SK-N-SH (cell line): ENCODE results near the gene FAM78A. TPM values are rescaled to one million over a fixed set of nuclear protein-coding genes. Genes with fewer than 3 reads are reported as not detected.
A peak's percentile ranks its signal among the peaks of the same experiment; 100 is the strongest.

Experiments used
- CTCF ChIA-PET: fragments of 300-600, 350-600 bp; formaldehyde crosslinking; extraction: SDS; loops from one replicate; lab custom pipeline; 2021; lab: Yijun Ruan, JAX
- POLR2A ChIA-PET: fragments of 350-600 bp; sonication (Branson Sonifier 250); formaldehyde crosslinking; extraction: SDS; loops from one replicate; lab custom pipeline; 2020; ENCODE audit warnings: antibody characterized with exemption, inconsistent platforms; lab: Yijun Ruan, JAX
- DNase-seq: peaks from one replicate; pipeline ENCODE4 v3.0.0; 2012
- H2AFZ ChIP-seq: fragments of 200-600 bp; sonication (generic); 2 replicates; pipeline ENCODE4 v1.8.1; 2016; ENCODE audit warnings: antibody characterized with exemption, mild to moderate bottlenecking, low read depth
- H3F3A ChIP-seq: fragments of 200-600 bp; sonication (generic); replicated peaks from 2 replicates; pipeline ENCODE3; 2016; ENCODE audit warnings: antibody characterized with exemption, mild to moderate bottlenecking; ENCODE audit not compliant: insufficient read depth
- H3K27ac ChIP-seq, 2 experiments: fragments of 200-500 bp in 1 of 2; fragments of 200-600 bp in 1 of 2; sonication (Bioruptor generic) in 1 of 2; sonication (generic), shearing (Covaris generic) in 1 of 2; 2 replicates each; pipeline versions ENCODE4 v1.5.1 to v1.6.1; 2014 to 2016; ENCODE audit warnings: low read depth in 2 of 2, inconsistent platforms in 1 of 2, low read length in 1 of 2, mild to moderate bottlenecking in 1 of 2, mixed read lengths in 1 of 2
- H3K27me3 ChIP-seq: fragments of 200-600 bp; sonication (generic), shearing (Covaris generic); 2 replicates; pipeline ENCODE4 v1.6.1; 2016; ENCODE audit warnings: mixed run types; ENCODE audit not compliant: insufficient read depth
- H3K36me3 ChIP-seq, 2 experiments: fragments of 200-500 bp in 1 of 2; fragments of 200-600 bp in 1 of 2; sonication (Bioruptor generic) in 1 of 2; sonication (generic) in 1 of 2; replicated peaks in 1 of 2; 2 replicates each; pipeline versions ENCODE3 to v1.5.1; 2014 to 2016; ENCODE audit warnings: low read length in 1 of 2, mild to moderate bottlenecking in 1 of 2; ENCODE audit not compliant: insufficient read depth in 2 of 2, control insufficient read depth in 1 of 2
- H3K4me1 ChIP-seq, 2 experiments: fragments of 200-500 bp in 1 of 2; fragments of 200-600 bp in 1 of 2; sonication (Bioruptor generic) in 1 of 2; sonication (generic), shearing (Covaris generic) in 1 of 2; 2 replicates each; pipeline versions ENCODE4 v1.5.1 to v1.6.1; 2014 to 2016; ENCODE audit warnings: low read depth in 1 of 2, low read length in 1 of 2, mixed run types in 1 of 2; ENCODE audit not compliant: insufficient read depth in 2 of 2, control insufficient read depth in 1 of 2
- H3K4me2 ChIP-seq: fragments of 200-600 bp; sonication (generic), shearing (Covaris generic); 2 replicates; pipeline ENCODE4 v1.6.1; 2017; ENCODE audit warnings: mixed run types
- H3K4me3 ChIP-seq, 2 experiments: fragments of 200-500 bp in 1 of 2; fragments of 200-600 bp in 1 of 2; sonication (Bioruptor generic) in 1 of 2; sonication (generic), shearing (Covaris generic) in 1 of 2; 2 replicates each; pipeline versions ENCODE4 v1.5.1 to v1.8.1; 2014 to 2016; ENCODE audit warnings: low read depth in 2 of 2, inconsistent platforms in 1 of 2, low read length in 1 of 2, mild to moderate bottlenecking in 1 of 2, mixed read lengths in 1 of 2, moderate library complexity in 1 of 2
- H3K79me2 ChIP-seq: fragments of 200-600 bp; sonication (generic); 2 replicates; pipeline ENCODE4 v1.8.1; 2017; ENCODE audit warnings: mild to moderate bottlenecking; ENCODE audit not compliant: insufficient read depth
- H3K9ac ChIP-seq: fragments of 200-600 bp; sonication (generic); 2 replicates; pipeline ENCODE4 v1.6.1; 2017; ENCODE audit warnings: mixed run types
- H3K9me2 ChIP-seq: fragments of 200-600 bp; sonication (generic); 2 replicates; pipeline ENCODE4 v1.6.1; 2017; ENCODE audit warnings: mixed run types
- H3K9me3 ChIP-seq: fragments of 200-600 bp; sonication (generic); 2 replicates; pipeline ENCODE4 v1.6.1; 2017; ENCODE audit warnings: mixed run types, mild to moderate bottlenecking, moderate library complexity
- H4K20me1 ChIP-seq: fragments of 200-600 bp; sonication (generic); 2 replicates; pipeline ENCODE4 v1.6.1; 2017; ENCODE audit warnings: mild to moderate bottlenecking, mixed run types; ENCODE audit not compliant: insufficient read depth
- CHD2 ChIP-seq: fragments of 150-350 bp; IDR thresholded peaks from 2 replicates; pipeline ENCODE4 v1.6.1; 2018; ENCODE audit warnings: low read length; ENCODE audit not compliant: partially characterized antibody
- CTCF ChIP-seq: fragments of 200-600 bp; sonication (generic); IDR thresholded peaks from 2 replicates; pipeline ENCODE4 v1.6.1; 2017; ENCODE audit warnings: antibody characterized with exemption, mild to moderate bottlenecking, moderate library complexity
- ELF1 ChIP-seq: IDR thresholded peaks from 2 replicates; pipeline ENCODE4 v1.4.0; 2012
- EP300 ChIP-seq, 2 experiments: IDR thresholded peaks; 2 replicates each; pipeline versions ENCODE4 v1.4.0 to v1.6.1; 2012; ENCODE audit warnings: borderline replicate concordance in 1 of 2, low read depth in 1 of 2, low read length in 1 of 2
- EZH2phosphoT487 ChIP-seq: fragments of 200-600 bp; sonication (generic); IDR thresholded peaks from 2 replicates; pipeline ENCODE4 v1.6.1; 2017; ENCODE audit warnings: low read depth, mixed run types, mild to moderate bottlenecking, antibody characterized with exemption, moderate library complexity, borderline replicate concordance
- FOXM1 ChIP-seq: IDR thresholded peaks from 2 replicates; pipeline ENCODE4 v1.4.0; 2012; ENCODE audit warnings: low read depth, mild to moderate bottlenecking
- GABPA ChIP-seq: IDR thresholded peaks from 2 replicates; pipeline ENCODE4 v1.4.0; 2012; ENCODE audit warnings: low read depth, mild to moderate bottlenecking
- GATA2 ChIP-seq: sonication (generic); formaldehyde crosslinking; IDR thresholded peaks from 2 replicates; pipeline ENCODE4 v1.5.0; 2020; ENCODE audit warnings: mild to moderate bottlenecking, missing genetic modification reagents
- IRF3 ChIP-seq: fragments of 150-350 bp; IDR thresholded peaks from 2 replicates; pipeline ENCODE4 v1.6.1; 2016; ENCODE audit warnings: mild to moderate bottlenecking, low read depth, low read length
- MEF2A ChIP-seq: IDR thresholded peaks from 2 replicates; pipeline ENCODE4 v1.4.0; 2012; ENCODE audit warnings: low read depth, borderline replicate concordance
- NFIC ChIP-seq: IDR thresholded peaks from 2 replicates; pipeline ENCODE4 v1.4.0; 2012; ENCODE audit warnings: borderline replicate concordance
- PBX3 ChIP-seq: IDR thresholded peaks from 2 replicates; pipeline ENCODE4; 2012
- RAD21 ChIP-seq: IDR thresholded peaks from 2 replicates; pipeline ENCODE4 v1.6.1; 2012; ENCODE audit warnings: mild to moderate bottlenecking, low read length
- RCOR1 ChIP-seq: fragments of 150-350 bp; IDR thresholded peaks from 2 replicates; pipeline ENCODE4 v1.6.1; 2017; ENCODE audit warnings: antibody characterized with exemption, low read length
- RFX5 ChIP-seq: IDR thresholded peaks from 2 replicates; pipeline ENCODE4 v1.6.1; 2012; ENCODE audit warnings: mild to moderate bottlenecking, improper control_type of control experiment, low read length
- RXRA ChIP-seq: IDR thresholded peaks from 2 replicates; pipeline ENCODE4 v1.4.0; 2012; ENCODE audit warnings: low read depth, mild to moderate bottlenecking, borderline replicate concordance
- SIN3A ChIP-seq: IDR thresholded peaks from 2 replicates; pipeline ENCODE4 v1.6.1; 2012; ENCODE audit warnings: low read depth, mild to moderate bottlenecking, low read length, moderate library complexity, borderline replicate concordance
- YY1 ChIP-seq: IDR thresholded peaks from 2 replicates; pipeline ENCODE4 v1.4.0; 2012; ENCODE audit warnings: low read depth, mild to moderate bottlenecking
- ZBTB33 ChIP-seq: IDR thresholded peaks from 2 replicates; pipeline ENCODE4 v1.4.0; 2012; ENCODE audit warnings: low read depth, borderline replicate concordance
- WGBS: methylation state at CpG from one replicate; pipeline ENCODE4 v1.1.6; 2017; ENCODE audit warnings: low lambda C conversion rate; 5-methylcytosine and 5-hydroxymethylcytosine counted together
- polyA plus RNA-seq, 3 experiments: library from polyadenylated mRNA; depleted of rRNA; stranded (reverse); fragments of >200 nt; gene quantifications; 2 replicates each; pipeline ENCODE4 v1.2.3, GENCODE V29; 2012

The FAM78A gene
- polyA plus RNA-seq (2012; rRNA removed), result 1.0 and 1.5 TPM in 2 replicates
- polyA plus RNA-seq (2012; cell fraction: cytosol; rRNA removed), result 0.37 and 1.1 TPM in 2 replicates
- polyA plus RNA-seq (2012; cell fraction: nucleus; rRNA removed), result 1.00 and 1.3 TPM in 2 replicates

GRCh38 chr9:131276094-131276888 is at the start of gene FAM78A:
FAM78A (minus strand) TSS chr9:131276510; CDS start chr9:131276179, 331 bp downstream.
- no peaks in the 10 kb centered on the region for H3K9me2 ChIP-seq
- ChIA-PET POLR2A (no interaction called here), CTCF (interaction anchor here (1.9 to 3.0 kb wide), 3 partner anchors 49 to 98 kb away, joined by 5 to 13 read pairs (median 5); no protein-coding TSS in a partner anchor)
- peaks cover 5% of the 10 kb centered on the region; the same call in 1 of the 2 replicates for H3K27me3 ChIP-seq
- no peaks in the 10 kb centered on the region for H3K79me2 ChIP-seq
- H3K27ac ChIP-seq, result no peak within 1 kb of the TSS
- peak within 1 kb of the TSS; percentile 58 to 67 for H3K4me3 ChIP-seq
- no peaks in the 10 kb centered on the region for H3K36me3 ChIP-seq
- H3K9me3 ChIP-seq, result no peaks in the 10 kb centered on the region
- H4K20me1 ChIP-seq, result no peaks in the 10 kb centered on the region
- H3K4me1 ChIP-seq, result peaks cover 0 to 4% of the 10 kb centered on the region in 2 experiments; a peak in 1 of 4 replicates
- H3F3A ChIP-seq, result no peaks in the 10 kb centered on the region
- no peak for TF ChIP-seq EZH2phosphoT487
- TF ChIP-seq EP300 (IDR thresholded peaks at IDR 0.05; ENCODE audit: borderline replicate concordance in 1 of 2, low read depth in 1 of 2, low read length in 1 of 2), result no peak
- no peak for TF ChIP-seq GABPA
- no peak for TF ChIP-seq RAD21
- TF ChIP-seq NFIC, result no peak
- TF ChIP-seq RXRA, result no peak
- no peak for TF ChIP-seq YY1
- no peak for TF ChIP-seq PBX3
- TF ChIP-seq GATA2, result no peak
- TF ChIP-seq FOXM1, result no peak
- TF ChIP-seq MEF2A, result no peak
- TF ChIP-seq IRF3, result no peak
- no peak for TF ChIP-seq CTCF
- no peak for TF ChIP-seq CHD2
- TF ChIP-seq RCOR1, result no peak
- TF ChIP-seq ZBTB33, result no peak
- no peak for TF ChIP-seq SIN3A
- TF ChIP-seq ELF1, result no peak
- TF ChIP-seq RFX5, result no peak
- peak within 1 kb of the TSS; percentile 79 for H3K4me2 ChIP-seq
- H2AFZ ChIP-seq, result peak within 1 kb of the TSS; percentile 65; the same call in 1 of the 2 replicates
- DNase-seq, result peak; percentile 77
- 68% methylated on average over 33 of the region's 76 CpGs for WGBS
- H3K9ac ChIP-seq, result no peak within 1 kb of the TSS
